COR-L47 (cell line): ENCODE results near the gene GBP3.
"Not testable (repeated sequence)": the region's sequence is repeated elsewhere in the genome, so short reads cannot be mapped to it uniquely, and the experiment has no call there.

ENCODE experiments used
- DNase-seq: peaks from one replicate; lab custom pipeline; 2025; lab: John Stamatoyannopoulos, UW

GBP3 gene

GRCh38 chr1:89022167-89022959, at the start of gene GBP3:
Gene GBP3 (minus strand): TSS chr1:89022866. CDS start chr1:89020721, 2,145 bp downstream.
- DNase-seq: peak; percentile 1

GRCh38 chr1:89070509-89070908, 47.8 kb upstream of the GBP3 start:
- no peak for DNase-seq

GRCh38 chr1:89069951-89070350, 47.3 kb upstream of the GBP3 start:
- no peak for DNase-seq

DNA sequence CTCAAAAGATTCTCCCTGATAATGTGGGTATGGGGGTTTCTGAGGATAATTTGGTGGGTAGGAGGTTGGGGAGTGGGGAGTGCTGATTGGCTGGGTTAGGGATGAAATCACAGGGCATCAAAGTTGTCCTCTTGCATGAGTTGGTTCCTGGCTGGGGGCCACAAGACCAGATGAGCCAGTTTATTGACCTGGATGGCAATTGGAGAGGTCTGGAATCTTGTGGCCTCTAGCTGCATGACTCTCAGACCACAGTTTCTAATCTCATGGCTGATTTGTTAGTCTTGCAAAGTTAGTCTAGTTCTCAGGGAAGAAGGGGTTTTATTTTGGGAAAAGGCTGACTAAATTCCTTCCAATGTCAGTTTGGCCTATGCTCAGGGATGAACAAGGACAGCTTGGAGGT, 45.6 kb upstream of the GBP3 start:
- DNase-seq: no peak

GRCh38 chr1:89065079-89065868, 42.6 kb upstream of the GBP3 start, which contains the start of gene GBP1:
Gene GBP1 (minus strand): TSS chr1:89065208. CDS start chr1:89063234, 1,974 bp downstream.
- DNase-seq: no peak

- DNase-seq: no peak
Measured at GRCh38 chr1:89064632-89065031, 42.0 kb upstream of the GBP3 start.

DNA sequence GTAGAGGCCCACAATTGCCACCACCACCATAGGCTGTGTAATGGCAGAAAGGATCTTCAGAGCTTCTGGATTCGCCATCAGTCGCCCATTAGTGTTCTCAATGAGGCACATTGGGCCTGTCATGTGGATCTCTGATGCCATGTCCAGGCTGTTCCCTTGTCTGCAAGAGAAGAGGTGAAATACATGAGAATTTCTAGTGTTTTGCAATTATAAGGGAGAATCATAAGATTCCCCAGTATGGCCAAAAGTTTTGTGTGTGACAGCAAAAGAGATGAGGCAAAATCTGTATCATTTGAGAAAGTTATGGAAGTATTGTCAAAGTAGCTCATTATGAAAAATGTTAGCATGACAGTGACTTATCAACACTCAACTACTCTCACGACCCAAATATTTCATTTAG, 40.4 kb upstream of the GBP3 start:
- no peak for DNase-seq

DNA sequence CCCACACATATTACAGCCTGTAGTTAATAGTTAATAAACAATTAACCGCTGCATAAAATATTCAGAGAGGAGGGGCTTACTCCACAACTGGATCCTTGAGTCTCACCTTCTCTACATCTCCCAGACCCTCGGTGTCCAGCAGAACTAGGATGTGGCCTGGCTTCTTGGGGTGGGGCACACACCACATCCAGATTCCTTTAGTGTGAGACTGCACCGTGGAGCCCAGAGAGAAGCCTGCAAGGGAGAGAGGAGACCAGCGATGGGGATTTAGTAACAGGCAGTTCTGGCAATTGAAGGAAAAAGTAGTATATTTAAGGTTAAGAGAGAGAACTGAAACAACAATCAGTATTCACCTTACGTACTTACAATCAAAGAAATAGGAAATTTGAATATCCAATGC, 37.4 kb upstream of the GBP3 start:
- no peak for DNase-seq

DNA sequence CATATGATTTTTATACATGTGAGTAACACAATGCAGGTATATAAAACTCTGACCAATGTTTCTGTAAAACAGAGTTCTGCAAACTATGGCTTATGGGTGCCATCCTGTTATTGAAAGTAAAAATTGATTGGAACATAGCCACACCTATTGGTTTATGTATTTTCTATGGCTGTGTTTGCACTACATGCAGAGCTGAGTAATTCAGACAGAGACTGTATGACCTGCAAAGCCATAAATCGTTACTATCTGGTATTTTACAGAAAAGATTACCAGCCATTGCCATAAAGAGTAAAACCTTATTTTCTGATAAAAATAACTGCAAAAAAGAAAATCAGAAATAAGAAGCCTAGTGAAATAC, 29.3 kb upstream of the GBP3 start:
- no peak for DNase-seq

DNA sequence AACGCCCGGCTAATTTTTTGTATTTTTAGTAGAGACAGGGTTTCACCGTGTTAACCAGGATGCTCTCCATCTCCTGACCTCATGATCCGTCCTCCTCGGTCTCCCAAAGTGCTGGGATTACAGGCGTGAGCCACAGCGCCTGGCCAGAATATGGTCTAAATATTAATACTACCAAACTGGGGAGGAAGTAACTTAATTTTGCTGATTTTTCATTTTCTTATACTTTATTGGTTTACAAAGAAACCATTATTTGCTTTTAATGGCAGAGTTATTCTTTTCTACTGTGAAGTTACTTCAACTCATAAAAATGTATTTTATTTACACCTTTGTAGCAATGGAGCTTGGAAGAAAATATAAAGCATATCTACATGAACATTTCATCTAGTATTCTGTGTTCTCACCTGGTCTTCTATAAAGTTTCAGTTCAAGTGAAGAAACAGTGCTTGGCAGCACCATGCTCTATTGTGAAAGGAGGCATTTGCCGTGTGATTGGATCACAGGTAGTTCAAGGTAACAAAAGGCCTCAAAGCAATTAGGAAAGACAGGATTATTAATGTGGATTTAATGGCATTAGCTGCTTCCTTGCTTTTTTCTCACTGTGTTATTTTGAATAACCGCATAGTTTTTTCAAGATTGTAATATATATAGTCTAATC, 28.8 kb upstream of the GBP3 start:
- DNase-seq: no peak

DNA sequence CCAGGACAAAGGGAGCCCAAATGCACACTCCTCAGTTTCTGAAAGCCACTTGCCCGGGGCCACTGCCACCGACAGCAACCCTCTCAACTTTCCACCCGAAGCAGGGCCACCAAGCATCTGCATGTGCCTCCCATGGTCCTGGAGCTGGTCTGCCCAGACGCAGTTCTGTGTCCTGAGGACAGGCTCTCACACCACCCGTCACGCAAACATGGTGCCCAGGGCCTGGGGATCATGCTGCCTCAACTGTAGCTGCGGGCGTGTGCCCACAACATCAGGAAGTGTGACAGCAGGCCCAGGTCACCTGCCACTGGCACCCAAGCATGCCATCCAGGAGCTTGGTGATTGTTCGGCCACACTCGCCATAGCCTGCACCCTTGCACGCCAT, 28.0 kb upstream of the GBP3 start:
- DNase-seq: no peak

- DNase-seq: not testable (repeated sequence)
Measured at GRCh38 chr1:89049901-89050648, 27.4 kb upstream of the GBP3 start.

GRCh38 chr1:89049187-89049586, 26.5 kb upstream of the GBP3 start:
- DNase-seq: not testable (repeated sequence)

DNA sequence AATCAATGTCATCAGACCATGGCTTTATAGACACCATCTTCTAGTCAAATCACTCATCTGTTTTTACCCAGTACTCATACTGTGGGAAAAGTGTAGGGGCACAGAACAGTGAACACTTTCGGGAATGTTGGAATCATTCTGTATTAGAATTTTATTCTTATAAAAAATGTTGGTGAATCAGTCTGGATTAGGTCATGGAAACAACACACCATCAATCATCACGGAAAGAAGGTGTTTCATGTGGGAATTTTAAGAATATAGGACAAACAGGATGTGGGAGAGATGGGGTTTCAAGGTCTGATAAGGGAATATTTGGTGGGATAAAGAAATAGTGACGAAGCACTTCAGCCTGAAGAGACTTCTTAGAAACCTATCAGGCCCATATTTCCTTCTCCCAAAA, 25.1 kb upstream of the GBP3 start:
- DNase-seq: no peak

DNA sequence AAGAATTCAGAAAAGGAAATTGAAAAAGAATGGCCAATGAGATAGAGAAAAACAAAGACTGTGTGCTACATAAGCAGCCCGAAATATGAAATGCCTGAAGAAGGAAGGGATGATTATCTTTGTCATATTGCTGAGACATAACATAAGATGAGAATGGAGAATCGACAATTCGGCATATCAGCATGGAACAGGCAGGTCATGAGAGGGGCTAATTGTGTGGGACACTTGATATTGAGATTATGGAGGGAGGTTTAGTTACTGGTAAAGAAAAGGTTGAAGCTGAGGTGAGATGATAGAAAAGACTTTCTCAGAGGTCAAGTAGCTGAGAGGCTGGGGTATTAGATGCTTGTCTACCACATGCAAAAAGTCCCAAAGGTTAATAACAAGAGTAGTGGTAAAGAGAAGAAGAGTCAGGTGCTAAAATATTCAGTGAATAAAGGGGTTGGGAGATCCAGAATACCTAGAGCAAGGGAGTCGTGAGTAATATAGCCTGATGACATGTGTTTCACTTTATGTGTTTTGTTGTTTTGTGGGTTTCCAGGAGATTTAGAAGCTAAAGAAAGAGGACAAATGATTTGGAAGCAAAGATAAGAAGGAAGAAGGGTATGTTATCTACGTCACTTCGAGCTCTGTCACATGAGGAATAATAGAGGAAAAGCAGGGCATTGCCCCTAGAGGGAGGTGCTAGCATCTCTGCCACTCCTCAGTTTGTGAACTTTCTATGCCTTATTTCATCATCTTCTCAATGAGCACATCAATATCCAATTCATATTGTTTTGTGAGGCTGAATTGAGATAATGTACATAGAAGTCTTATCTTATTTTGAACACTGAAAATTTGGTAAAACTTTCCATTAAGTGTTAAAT, 23.9 kb upstream of the GBP3 start:
- not testable (repeated sequence) for DNase-seq

DNA sequence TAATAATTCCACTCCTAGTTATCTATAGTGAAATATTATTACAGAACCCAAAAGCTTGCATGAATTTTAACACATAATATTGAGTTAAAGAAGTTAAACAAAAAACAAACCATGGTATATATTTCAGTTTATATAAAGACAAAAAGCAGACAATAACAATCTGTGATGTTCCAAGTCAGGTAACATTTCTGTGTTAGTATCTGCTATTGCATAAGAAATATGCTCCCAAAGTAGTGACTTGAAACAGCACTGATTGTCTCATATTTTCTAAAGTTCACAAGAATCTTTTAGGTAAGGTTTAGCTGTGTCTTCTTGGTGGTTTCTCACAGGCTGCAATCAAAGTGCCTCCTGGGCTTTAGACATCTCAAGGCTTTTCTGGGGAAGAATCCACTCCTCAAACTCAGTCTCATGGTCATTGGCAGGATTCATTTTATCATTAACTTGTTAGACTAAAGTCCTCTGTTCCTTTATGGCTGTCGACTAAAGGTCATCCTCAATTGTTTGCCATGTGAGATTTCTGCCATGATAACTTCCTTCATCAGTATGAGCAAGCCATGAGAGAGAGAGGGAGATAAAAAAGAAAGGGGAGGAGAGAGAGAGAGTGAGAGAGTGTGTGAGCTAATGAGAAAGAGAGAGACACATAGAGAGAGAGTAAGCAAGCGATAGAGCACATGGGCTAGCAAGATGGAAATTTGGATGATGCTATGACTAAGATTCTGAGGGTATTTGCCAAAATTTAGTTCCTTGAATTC, 22.5 kb upstream of the GBP3 start:
- DNase-seq: no peak

- no peak for DNase-seq
Measured at GRCh38 chr1:89043940-89044339, 21.3 kb upstream of the GBP3 start.

- DNase-seq: no peak
Measured at GRCh38 chr1:89042491-89042890, 19.8 kb upstream of the GBP3 start.

DNA sequence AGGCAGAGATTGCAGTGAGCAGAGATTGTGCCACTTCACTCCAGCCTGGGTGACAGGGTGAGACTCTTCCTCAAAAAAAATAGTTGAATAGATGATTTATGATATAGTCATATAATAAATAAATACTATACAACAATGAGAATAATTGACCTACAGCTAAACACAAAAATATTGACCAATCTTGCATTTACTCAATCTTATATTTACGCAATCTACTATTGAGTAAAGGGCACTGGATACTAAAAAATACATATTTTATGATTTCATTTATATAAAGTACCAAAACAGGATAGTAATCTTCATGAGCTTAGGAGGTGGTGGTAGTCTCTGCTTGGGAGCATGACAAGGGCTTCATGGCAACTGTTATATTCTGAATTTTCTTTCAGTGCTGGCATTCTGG, 19.1 kb upstream of the GBP3 start:
- no peak for DNase-seq

DNA sequence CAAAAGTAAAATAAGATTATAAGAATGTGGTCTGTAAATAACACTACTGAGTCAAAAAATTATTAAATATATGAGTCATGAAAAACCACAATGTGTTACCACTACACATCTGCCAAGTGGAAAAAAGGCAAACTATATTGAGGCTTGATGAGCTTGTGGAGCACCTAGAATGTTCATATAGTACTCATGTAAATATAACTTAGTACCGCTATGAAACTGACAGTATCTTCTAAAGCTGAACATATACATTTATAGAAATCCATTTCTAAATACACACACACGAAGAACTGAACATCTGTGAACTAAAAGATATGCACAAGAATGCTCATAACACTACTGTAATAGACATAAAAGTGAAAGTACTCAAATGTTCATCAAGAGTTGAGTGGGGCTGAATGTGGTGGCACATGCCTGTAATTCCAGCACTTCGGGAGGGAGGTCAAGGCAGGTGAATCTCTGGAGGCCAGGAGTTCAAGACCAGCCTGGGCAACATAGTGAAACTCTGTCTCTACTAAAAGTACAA, 18.5 kb upstream of the GBP3 start:
- no peak for DNase-seq
